Tibial artery (tissue), 4 donors: ENCODE results near the gene RILPL1.
"Not testable (repeated sequence)": the region's sequence is repeated elsewhere in the genome, so short reads cannot be mapped to it uniquely, and the experiment has no call there.

Experiments used
- DNase-seq, 2 donors: peaks; one replicate each; pipeline ENCODE4 v3.0.0-alpha.2; 2019
- H3K27ac ChIP-seq, 2 donors: fragments of 200-600 bp; sonication (generic) in 1 of 2; 1 replicate in 1 of 2; 2 replicates in 1 of 2; pipeline ENCODE4 v1.5.1; 2018 to 2019; ENCODE audit warnings: mild to moderate bottlenecking in 1 of 2
- H3K27me3 ChIP-seq, 2 donors: fragments of 200-600 bp; sonication (generic) in 1 of 2; one replicate each; pipeline versions ENCODE4 v1.5.1 to v1.6.0; 2016 to 2019
- H3K36me3 ChIP-seq, 3 donors: fragments of 200-600 bp; sonication (generic) in 2 of 3; one replicate each; pipeline ENCODE4 v1.5.1; 2016 to 2019; ENCODE audit warnings: mild to moderate bottlenecking in 2 of 3
- H3K4me1 ChIP-seq, 4 donors: fragments of 200-600 bp; sonication (generic) in 2 of 4; 1 replicate in 3 of 4; 2 replicates in 1 of 4; pipeline ENCODE4 v1.5.1; 2016 to 2019
- H3K4me3 ChIP-seq, 2 donors: fragments of 200-600 bp; sonication (generic) in 1 of 2; 1 replicate in 1 of 2; 2 replicates in 1 of 2; pipeline ENCODE4 v1.5.1; 2018 to 2019; ENCODE audit warnings: mild to moderate bottlenecking in 2 of 2
- H3K9me3 ChIP-seq, 3 donors: fragments of 200-600 bp; sonication (generic) in 1 of 3; one replicate each; pipeline ENCODE4 v1.5.1; 2016 to 2019
- intact Hi-C: fragments of 100-400 bp; cut with DNase I; formaldehyde crosslinking; loops from one replicate; pipeline ENCODE4 v1.15.0; 2023; ENCODE audit warnings: low total_unique reads
- TF ChIP-seq, protein P1 (sequence below), 2 experiments: fragments of 200-600 bp in 1 of 2; fragments of 450-650 bp in 1 of 2; IDR thresholded peaks; one replicate each; pipeline ENCODE4 v1.5.1; 2017 to 2019; ENCODE audit warnings: antibody characterized with exemption in 2 of 2, mild to moderate bottlenecking in 1 of 2, moderate library complexity in 1 of 2

The RILPL1 gene

DNA sequence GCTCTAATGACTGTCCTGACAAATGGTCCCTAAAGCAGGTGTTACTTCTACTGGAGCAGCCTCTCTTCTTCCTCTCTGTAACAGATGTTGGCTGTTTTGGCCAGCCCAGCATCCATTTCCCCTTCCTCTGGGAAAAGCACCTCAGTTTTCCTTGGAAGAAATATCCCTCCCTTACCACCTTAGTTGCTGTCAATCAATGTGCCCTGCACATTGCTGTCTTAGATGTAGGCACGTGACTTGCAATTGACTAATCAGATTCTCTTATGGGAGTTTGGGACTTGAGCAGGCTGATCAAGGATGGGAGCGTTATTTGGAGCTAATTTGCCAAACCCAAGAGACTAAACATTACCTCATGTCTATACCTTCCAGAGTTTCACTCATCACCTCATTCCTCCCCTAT lies 38.9 kb upstream of the RILPL1 start:
- intact Hi-C loops, result no loop called here
- H3K4me1 ChIP-seq, result peaks cover 0 to 10% (median 0%) of the 10 kb centered on the region in 4 donors
- peaks cover 0 to 2% (median 0%) of the 10 kb centered on the region in 3 donors for H3K36me3 ChIP-seq
- no peak for DNase-seq
- no peak overlapping the region for H3K27ac ChIP-seq
- TF ChIP-seq, protein P1, sequence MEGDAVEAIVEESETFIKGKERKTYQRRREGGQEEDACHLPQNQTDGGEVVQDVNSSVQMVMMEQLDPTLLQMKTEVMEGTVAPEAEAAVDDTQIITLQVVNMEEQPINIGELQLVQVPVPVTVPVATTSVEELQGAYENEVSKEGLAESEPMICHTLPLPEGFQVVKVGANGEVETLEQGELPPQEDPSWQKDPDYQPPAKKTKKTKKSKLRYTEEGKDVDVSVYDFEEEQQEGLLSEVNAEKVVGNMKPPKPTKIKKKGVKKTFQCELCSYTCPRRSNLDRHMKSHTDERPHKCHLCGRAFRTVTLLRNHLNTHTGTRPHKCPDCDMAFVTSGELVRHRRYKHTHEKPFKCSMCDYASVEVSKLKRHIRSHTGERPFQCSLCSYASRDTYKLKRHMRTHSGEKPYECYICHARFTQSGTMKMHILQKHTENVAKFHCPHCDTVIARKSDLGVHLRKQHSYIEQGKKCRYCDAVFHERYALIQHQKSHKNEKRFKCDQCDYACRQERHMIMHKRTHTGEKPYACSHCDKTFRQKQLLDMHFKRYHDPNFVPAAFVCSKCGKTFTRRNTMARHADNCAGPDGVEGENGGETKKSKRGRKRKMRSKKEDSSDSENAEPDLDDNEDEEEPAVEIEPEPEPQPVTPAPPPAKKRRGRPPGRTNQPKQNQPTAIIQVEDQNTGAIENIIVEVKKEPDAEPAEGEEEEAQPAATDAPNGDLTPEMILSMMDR (IDR thresholded peaks at IDR 0.05), result no peak
- H3K4me3 ChIP-seq, result no peak overlapping the region
- no peaks in the 10 kb centered on the region for H3K27me3 ChIP-seq
- H3K9me3 ChIP-seq, result no peaks in the 10 kb centered on the region

DNA sequence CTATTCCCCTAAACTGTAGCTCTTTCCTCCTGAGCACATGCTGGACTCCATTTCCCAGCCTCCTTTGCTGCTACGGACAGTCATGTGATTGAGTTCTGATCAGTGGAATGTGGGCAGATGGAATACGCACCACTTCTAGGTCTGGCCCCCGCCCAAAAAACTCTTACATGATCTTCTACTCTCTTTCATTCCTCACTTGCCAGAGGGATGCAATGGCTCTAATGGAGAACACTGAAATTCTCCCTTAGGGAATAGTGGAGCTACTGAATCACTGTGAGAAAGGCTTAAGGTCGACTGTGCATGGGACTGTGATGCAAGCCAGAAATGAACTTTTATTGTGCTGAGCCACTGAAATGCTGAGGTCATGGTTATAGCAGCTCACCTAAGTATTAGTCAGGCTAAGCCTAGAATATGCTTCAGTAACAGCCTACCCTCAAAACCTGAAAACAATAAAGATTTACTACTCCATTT lies 37.9 kb upstream of the RILPL1 start:
- TF ChIP-seq, protein P1 (IDR thresholded peaks at IDR 0.05), result no peak
- Histone ChIP-seq H3K27me3 (no peaks in the 10 kb centered on the region), H3K4me1 (peaks cover 0 to 10% (median 0%) of the 10 kb centered on the region in 4 donors), H3K36me3 (no peaks in the 10 kb centered on the region), H3K4me3 (no peak overlapping the region), H3K27ac (peak overlapping the region in 1 of 2 donors; percentile 44), H3K9me3 (no peaks in the 10 kb centered on the region)
- intact Hi-C loops, result no loop called here
- peak; percentile 73 to 75 for DNase-seq

DNA sequence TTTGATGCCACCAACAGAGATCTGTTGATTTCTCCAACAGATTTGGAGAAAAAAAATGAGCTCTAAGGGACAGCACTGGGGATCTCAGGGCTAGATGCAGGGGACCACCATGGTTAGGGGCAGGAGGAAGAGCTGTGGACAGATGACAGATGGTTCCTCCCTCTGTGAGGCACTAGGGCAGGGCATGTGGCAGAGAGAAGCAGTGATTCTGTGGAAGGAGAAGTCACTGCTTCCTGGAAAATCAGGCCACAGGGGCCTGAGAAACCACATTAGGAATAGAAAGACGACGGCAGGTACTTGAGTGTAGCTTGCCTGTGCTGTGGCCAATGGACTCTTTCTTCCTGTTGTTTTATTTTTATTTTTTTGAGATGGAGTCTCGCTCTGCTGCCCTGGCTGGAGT lies 25.9 kb upstream of the RILPL1 start:
- H3K27ac ChIP-seq, result no peak overlapping the region
- TF ChIP-seq, protein P1 (IDR thresholded peaks at IDR 0.05), result no peak
- H3K27me3 ChIP-seq, result no peaks in the 10 kb centered on the region
- intact Hi-C loops, result no loop called here
- H3K36me3 ChIP-seq, result no peaks in the 10 kb centered on the region
- no peaks in the 10 kb centered on the region for H3K4me1 ChIP-seq
- H3K9me3 ChIP-seq, result no peaks in the 10 kb centered on the region
- no peak for DNase-seq
- no peak overlapping the region for H3K4me3 ChIP-seq

DNA sequence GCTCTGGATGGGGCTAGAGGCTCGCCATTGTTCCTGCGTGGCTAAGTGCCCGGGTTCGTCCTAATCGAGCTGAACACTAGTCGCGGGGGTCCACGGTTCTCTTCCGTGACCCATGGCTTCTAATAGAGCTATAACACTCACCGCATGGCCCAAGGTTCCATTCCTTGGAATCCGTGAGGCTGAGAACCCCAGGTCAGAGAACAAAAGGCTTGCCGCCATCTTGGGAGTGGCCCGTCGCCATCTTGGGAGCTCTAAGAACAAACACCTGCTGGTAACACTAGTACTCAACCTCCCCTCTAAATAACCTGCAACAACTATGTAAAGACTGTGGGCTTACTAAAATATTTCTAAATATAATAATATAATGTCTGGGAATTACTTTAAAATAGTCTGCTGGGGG lies 25.0 kb upstream of the RILPL1 start:
- H3K27me3 ChIP-seq, H3K27ac ChIP-seq, H3K4me1 ChIP-seq, DNase-seq, intact Hi-C loops, H3K4me3 ChIP-seq, H3K36me3 ChIP-seq, H3K9me3 ChIP-seq: not testable (repeated sequence)

DNA sequence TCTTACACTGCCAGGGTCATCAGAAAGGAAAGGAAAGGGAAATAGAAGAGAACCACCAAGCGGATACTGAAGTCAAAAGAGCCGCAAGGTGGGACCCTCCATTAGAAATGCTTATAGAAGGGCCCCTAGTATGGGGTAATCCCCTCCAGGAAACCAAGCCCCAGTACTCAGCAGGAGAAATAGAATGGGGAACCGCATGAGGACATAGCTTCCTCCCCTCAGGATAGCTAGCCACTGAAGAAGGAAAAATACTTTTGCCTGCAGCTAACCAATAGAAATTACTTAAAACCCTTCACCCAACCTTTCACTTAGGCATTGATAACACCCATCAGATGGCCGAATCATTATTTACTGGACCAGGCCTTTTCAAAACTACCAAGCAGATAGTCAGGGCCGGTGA lies 21.3 kb upstream of the RILPL1 start:
- H3K27me3 ChIP-seq, H3K4me3 ChIP-seq, H3K36me3 ChIP-seq, H3K27ac ChIP-seq, DNase-seq, H3K4me1 ChIP-seq, H3K9me3 ChIP-seq, intact Hi-C loops: not testable (repeated sequence)

DNA sequence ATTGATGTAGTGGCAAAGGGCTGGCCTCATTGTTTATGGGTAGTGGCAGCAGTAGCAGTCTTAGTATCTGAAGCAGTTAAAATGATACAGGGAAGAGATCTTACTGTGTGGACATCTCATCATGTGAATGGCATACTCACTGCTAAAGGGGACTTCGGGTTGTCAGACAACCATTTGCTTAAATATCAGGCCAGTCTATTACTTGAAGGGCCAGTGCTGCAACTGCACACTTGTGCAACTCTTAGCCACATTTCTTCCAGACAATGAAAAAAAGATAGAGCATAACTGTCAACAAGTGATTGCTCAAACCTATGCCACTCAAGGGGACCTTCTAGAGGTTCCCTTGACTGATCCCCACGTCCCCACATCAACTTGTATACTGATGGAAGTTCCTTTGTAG lies 20.6 kb upstream of the RILPL1 start:
- DNase-seq, H3K4me1 ChIP-seq, H3K4me3 ChIP-seq, H3K9me3 ChIP-seq, H3K27ac ChIP-seq, intact Hi-C loops, H3K36me3 ChIP-seq, H3K27me3 ChIP-seq: not testable (repeated sequence)

DNA sequence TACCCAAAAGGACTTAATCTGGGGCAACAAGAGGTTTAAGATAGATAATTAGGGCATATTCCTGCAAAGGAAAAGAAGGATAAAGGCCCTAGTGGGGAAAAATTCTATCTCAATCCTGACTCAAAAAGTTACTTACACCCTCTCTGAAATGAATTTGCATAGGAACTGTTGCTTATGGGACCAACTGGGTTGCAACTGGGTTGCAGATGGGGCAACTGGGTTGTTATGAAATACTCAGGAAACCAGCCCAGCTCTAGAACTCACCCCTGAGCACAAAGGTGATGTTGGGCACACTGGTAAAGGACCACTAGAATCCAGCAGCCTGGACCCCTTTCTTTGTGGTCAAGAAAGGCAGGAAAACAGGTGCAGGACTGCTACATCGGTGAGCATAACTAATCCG lies 17.2 kb upstream of the RILPL1 start:
- intact Hi-C loops, result no loop called here
- Histone ChIP-seq H3K27me3 (peaks cover 0 to 3% of the 10 kb centered on the region in 2 donors), H3K4me1 (no peaks in the 10 kb centered on the region), H3K27ac (no peak overlapping the region), H3K4me3 (no peak overlapping the region), H3K9me3 (no peaks in the 10 kb centered on the region), H3K36me3 (no peaks in the 10 kb centered on the region)
- TF ChIP-seq, protein P1 (IDR thresholded peaks at IDR 0.05), result no peak
- no peak for DNase-seq
